Stimulated activated CD4-positive, alpha-beta T cell treated with anti-CD3 and anti-CD28 coated beads, Interleukin-1b, Interleukin-23, amount 100 ng/mL, for 4 hours (primary cell): ENCODE measurements around the gene CEMIP.
"Not testable (repeated sequence)": the region's sequence is repeated elsewhere in the genome, so short reads cannot be mapped to it uniquely, and the experiment has no call there.

Experiments
- DNase-seq, 2 donors: peaks; one replicate each; pipeline ENCODE4 v3.0.0-alpha.2; 2020; ENCODE audit warnings: low read depth in 2 of 2

Gene CEMIP

DNA sequence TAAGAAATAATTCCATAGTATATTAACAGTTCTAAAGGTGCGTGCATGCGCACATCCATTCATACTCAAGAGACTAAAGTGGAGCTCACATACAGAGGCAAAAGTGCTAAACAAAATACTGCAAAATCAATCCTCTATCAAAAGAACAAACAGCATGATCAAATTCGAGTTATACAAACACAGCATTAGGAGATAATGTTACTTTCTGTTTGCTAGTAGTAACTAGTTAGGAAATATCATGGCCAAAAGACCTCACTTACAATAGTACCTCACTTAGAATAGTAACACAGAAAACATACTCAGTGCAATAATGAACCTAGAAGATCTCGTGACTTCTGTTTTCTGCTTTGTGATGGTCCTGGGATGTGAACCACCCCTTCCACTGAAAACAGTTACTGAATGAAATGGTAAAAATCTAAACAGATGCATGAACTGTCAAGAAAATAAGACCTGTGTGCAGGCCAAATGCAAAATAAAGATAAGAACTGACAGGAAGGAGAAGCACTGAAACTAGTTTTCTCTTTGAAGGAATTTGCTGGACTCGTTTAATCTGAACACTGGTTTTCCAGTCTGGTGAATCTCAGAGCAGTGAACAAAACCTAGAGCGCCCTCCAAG lies 20.9 kb upstream of the CEMIP start:
- no peak for DNase-seq

DNA sequence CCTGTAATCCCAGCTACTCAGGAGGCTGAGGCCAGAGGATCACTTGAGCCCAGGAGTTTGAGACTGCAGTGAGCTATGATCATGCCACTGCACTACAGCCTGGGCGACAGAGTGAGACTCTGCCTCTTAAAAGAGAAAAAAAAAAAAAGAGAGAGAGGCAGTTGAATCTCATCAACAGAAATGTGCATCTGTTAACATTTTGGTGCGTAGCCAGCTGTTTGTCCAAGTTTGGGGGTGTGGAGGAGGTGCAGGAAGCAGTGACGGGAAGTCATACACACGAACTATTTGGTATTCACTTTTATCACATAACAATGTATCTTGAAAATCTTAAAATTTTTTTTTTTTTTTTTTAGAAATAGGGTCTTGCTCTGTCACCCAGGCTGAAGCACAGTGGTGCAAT lies 18.2 kb upstream of the CEMIP start:
- DNase-seq: no peak

DNA sequence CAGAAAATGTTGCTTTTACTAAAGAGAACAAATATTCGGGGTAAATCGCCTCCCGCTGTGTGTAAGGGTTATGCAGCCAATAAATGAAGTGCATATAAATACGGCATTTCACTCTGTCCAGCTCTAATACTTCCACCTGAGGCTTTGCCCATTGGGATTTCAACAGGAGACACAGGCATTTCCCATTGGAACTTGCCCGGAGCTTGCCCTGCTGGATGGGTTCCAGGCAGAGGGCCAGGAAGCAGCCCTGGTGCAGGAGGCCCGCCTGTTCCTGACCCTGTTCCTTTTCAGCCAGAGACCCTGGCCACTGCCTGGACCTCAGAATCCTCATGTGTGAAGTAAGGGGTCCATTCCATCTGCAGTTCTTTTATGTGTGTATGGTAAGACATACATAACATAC lies 17.4 kb upstream of the CEMIP start:
- no peak for DNase-seq

GRCh38 chr15:80763235-80763634 lies 15.9 kb upstream of the CEMIP start:
- not testable (repeated sequence) for DNase-seq

DNA sequence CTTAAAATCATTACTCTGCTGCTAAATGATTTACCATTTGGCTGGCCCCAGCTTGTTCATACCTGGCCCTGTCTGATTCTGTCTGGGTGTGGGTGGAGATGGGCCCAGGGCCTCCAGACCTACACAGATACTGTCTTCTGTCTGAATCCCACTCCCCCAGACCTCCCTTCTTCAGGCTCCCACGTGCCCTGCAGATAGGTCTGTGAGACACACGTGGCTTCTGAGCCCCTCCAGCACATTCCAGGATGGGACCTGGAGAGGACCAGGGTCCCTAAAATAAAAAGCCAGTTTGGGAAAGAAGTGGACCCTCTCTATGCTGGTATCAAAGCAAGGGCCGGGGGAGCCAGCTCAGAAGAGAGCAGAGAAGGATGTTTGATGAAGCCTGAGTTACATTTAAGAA lies 14.6 kb upstream of the CEMIP start:
- DNase-seq: no peak

DNA sequence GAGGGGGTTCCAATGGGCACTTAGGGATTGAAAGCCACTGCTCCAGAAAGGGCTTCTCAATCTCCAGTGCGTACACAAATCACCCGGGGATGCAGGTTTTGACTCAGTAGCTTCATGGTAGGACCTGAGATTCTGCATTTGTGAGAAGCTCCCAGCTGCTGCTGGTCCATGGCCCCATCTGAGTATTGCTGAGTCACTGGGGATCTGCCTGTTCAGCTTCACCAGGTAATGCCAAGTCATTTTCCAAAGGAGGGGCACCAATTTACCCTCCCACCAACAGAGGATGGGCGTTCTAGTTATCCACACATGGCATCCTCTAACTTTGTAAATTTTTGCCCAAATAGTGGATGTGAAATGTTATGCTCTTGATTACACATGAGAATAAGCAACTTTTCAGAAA lies 12.9 kb upstream of the CEMIP start:
- DNase-seq: no peak

- no peak for DNase-seq
Measured at GRCh38 chr15:80768158-80768557, 11.0 kb upstream of the CEMIP start.

DNA sequence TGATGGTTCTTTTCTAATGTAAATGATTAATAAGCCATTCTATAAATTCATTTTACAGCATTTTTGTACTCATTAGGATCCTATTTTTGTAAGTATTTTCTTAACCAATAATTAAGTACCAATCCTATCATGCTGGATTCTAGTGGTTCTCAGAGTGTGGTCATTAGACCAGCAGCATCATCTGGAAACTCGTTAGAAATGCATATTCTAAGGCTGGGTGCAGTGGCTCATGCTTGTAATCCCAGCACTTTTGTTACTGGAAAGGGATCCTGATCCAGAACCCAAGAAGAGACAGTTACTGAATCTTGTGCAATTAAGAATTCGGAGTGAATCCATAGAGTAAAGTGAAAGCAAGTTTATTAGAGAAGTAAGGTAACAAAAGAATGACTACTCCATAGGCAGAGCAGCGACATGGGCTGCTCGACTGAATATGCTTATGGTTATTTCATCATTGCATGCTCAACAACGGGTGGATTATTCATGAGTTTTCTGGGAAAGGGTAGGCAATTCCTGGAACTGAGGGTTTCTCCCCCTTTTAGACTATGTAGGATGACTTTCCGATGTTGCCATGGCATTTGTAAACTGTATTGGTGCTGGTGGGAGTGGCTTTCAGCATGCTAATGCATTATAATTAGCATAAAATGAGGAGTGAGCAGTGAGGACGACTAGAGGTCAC lies 9.9 kb upstream of the CEMIP start:
- DNase-seq: no peak

- no peak for DNase-seq
Measured at GRCh38 chr15:80769829-80770705, 9.1 kb upstream of the CEMIP start.

DNA sequence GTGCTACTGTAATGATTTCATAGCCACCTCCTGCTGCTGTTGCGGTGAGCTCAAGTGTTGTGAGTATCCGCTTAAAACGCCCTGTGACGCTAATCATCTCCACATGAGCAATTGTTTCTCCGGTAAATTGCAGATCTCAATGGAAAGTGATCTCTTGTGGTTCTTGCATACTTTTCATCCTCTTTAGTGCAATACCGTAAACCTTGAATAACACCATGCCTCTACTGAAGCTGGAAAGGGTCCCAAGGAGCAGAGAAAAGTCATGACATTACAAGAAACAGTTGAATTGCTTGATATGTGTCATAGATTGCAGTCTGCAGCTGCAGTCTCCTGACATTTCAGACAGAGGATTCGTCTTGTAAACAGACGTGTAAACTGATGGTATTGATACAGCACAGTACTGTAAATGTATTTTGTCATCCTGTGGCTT lies 6.0 kb upstream of the CEMIP start:
- no peak for DNase-seq

- DNase-seq: no peak
Measured at GRCh38 chr15:80773792-80774352, 5.3 kb upstream of the CEMIP start.

GRCh38 chr15:80774486-80774885 lies 4.7 kb upstream of the CEMIP start:
- no peak for DNase-seq

DNA sequence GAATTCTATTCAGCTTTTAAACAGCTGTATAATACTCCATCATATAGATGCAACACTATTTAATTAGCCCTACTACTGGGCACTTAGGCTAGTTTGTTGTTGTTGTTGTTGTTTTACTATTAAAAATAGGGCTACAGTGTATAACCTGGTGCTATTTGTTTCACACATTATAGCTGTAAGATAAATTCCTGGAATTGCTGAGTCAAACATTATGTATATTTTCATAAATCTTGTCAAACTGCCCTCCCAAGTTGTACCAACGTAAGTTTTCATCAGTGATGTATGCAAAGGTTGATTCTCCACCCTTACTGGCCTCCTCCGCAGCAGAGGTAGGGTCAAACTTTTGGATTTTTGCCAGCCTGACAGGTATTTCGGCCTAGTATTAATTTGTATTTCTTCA lies 3.8 kb upstream of the CEMIP start:
- DNase-seq: no peak

DNA sequence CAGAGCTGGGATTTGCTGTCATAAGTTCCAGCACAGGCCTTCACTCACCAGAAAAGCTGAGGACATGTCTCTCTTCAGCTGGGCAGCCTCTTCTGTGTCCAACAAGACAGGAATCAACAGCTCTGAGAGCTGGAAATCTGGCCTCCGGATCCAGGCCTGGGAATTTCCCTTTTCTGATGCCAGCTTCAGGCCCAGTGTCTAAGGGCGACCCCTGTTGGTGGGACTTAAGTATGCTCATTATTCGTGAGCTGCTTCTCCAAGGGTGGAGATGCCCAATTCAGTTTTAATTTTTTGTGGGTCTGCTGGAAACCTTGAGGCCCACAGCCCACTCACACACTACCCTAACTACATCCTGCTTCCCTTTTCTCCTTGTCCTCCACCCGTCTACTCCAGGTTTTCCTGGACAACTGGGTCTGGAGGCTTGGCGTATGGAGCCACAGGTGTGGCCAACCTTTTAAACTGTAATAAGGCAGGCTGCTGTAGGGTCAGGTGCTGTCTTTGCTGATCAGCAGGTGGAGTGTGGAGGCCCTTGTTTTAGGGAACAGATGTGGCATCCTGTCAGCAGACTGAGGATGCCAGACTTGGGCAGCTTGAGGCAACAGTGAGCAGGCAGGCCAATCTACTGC lies 2.6 kb upstream of the CEMIP start:
- DNase-seq: peak; percentile 41 to 48

- DNase-seq: no peak
Measured at GRCh38 chr15:80777137-80777536, 2.0 kb upstream of the CEMIP start.

GRCh38 chr15:80777826-80778620 lies 1.1 kb upstream of the CEMIP start:
- no peak for DNase-seq

DNA sequence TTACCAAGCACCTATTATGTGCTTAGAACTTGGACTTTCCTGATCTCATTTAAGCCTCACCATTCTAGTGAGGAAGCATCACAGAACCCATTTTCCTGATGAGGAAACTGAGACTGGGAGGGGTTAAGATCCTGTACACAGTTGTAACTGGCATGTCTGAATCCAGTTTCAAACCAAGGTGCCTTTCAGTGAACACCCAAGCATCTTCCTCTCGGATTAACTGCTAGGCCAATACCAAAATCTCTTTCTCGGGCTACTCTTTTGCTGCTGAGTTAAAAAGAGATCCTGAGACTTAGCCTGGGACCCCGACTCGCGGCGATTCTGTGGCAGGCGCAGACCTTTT lies 578 bp upstream of the CEMIP start:
- DNase-seq: no peak

DNA sequence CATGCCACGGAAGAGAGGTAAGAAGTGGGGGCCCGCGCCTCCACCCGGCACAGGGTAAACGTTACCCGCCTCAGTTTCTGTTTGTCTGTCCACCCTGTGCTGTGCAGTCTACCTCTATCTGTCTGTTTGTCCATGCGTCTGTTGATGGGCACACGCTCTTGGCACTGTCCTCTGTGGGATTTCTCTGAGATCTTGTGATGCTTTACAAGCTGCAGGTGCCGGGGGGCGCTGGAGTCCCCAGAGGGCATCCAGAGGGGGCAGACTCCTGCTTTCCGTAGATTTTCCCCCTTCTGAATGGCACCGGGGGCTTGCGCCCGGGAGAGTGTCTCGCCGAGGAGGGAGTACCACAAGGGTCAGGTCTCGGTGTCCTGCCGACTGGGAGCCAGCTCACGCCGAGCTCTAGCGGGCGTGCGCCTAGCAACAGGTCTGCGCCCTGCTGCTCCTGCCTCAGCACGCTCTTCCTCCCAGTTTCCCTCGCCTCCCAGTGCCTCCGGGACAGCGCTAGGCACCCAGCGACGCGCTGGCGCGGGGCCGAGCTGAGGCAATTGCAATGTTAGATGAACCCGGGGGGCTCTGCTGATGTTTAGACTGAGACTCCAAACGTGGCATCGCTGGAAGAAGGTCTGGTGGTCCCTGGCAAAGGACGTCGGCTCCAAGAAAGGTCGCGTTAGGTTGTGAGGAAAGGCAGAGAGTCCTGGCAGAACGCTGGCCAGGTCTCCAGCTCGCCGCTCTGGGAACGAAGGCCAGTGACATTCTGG lies 667 bp downstream of the CEMIP start:
- no peak for DNase-seq

DNA sequence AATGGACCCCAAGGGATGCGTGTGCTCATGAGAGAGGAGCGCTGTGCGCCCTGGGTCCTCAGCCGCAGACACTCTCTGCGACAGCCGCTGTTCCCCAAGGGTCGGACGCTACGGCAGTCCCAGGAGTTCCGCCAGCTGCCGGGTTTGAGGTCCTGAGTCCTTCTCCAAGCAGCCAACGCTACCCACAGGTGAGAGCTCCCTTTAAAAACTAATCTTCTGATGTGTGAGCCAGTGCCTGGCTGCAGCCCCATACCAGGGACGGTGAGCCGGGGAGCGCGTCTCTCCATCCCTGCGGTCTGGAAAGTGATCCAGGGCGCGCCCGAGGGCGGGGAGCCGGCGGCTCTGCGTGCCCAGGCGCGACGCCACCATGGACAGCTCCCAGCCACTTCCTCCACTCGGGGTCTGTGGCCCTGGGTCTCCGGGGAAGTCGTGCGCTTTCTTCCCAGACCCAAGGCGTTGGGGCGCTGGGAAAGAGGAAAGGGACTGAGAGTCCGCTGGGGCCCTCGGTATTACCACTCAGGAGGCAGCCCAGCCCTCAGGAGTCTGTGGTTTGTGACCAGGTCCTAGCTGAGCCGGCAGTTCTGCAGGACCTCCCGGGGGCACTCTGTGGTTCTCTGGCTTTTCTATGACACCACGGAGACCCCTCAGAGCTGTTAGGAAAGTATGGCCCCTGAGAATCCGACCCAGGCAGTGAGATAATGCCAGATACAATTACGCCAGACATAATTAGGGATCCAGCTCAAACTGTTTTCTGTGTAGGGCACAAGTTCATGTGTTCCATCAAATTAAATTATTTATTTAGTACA lies 1.4 kb downstream of the CEMIP start:
- DNase-seq: no peak

- DNase-seq: no peak
Measured at GRCh38 chr15:80783260-80783659, 4.1 kb downstream of the CEMIP start.
